OCI-LY7 (cell line): Measurements from ENCODE around the gene SPATA13.

Source experiments
- EZH2phosphoT487 ChIP-seq: fragments of 200-600 bp; sonication (generic); IDR thresholded peaks from 2 replicates; pipeline ENCODE4 v1.6.1; 2018; ENCODE audit warnings: low read depth, borderline replicate concordance, mild to moderate bottlenecking, mixed run types, antibody characterized with exemption, low read length, moderate library complexity, mixed read lengths
- TF ChIP-seq, protein P1 (sequence below): fragments of 200-600 bp; sonication (generic); conservative IDR thresholded peaks from 2 replicates; pipeline ENCODE4 v1.5.1; 2014; ENCODE audit warnings: mild to moderate bottlenecking, antibody characterized with exemption, low read length, moderate library complexity, mixed read lengths

DNA sequence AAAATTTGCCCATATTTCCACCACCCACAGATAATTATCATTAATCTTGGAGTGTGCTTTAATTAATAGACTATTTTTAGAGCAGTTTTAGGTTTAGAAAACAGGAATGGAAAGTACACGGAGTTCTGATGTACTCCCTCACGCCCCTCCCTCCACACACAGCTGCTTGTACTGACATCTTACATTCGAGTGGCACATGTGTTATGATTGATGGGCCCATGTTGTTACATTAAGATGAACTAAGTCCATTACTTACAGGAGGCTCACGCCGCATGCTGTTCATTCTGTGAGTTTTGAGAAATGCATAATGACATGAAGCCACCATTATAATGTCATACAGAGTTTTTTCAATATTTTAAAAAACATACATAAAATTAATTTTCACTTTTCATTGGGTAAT, 1.2 kb upstream of the SPATA13 start:
- TF ChIP-seq EZH2phosphoT487: no peak
- TF ChIP-seq, protein P1, sequence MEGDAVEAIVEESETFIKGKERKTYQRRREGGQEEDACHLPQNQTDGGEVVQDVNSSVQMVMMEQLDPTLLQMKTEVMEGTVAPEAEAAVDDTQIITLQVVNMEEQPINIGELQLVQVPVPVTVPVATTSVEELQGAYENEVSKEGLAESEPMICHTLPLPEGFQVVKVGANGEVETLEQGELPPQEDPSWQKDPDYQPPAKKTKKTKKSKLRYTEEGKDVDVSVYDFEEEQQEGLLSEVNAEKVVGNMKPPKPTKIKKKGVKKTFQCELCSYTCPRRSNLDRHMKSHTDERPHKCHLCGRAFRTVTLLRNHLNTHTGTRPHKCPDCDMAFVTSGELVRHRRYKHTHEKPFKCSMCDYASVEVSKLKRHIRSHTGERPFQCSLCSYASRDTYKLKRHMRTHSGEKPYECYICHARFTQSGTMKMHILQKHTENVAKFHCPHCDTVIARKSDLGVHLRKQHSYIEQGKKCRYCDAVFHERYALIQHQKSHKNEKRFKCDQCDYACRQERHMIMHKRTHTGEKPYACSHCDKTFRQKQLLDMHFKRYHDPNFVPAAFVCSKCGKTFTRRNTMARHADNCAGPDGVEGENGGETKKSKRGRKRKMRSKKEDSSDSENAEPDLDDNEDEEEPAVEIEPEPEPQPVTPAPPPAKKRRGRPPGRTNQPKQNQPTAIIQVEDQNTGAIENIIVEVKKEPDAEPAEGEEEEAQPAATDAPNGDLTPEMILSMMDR: no peak
